ENCODE results near the gene RTF1. TPM values are rescaled to one million over a fixed set of nuclear protein-coding genes. Genes with fewer than 3 reads are reported as not detected.

Gene RTF1
- total and polyA plus RNA-seq, 2 donors (not counting 1 experiment from before 2014, with no cell fraction given) = 11.9 to 39.4 TPM

GRCh38 chr15:41492597-41493204, 75.8 kb downstream of the RTF1 start:
- Mint-ChIP-seq H3K9me3 (ENCODE audit: insufficient read depth) (no peaks in the 10 kb centered on the region), H3K27ac (peak overlapping the region; percentile 50), H3K4me1 (peaks cover 11% of the 10 kb centered on the region), H3K4me3 (peak overlapping the region; percentile 81), H3K27me3 (peaks cover 42% of the 10 kb centered on the region)
- peaks cover 29 to 32% of the 10 kb centered on the region in 2 donors for H3K4me1 ChIP-seq (ENCODE audit: control insufficient read depth in 2 of 2, insufficient read depth in 2 of 2, low read length in 2 of 2)
- peak overlapping the region; percentile 100 for H3K4me2 ChIP-seq (replicated peaks; ENCODE audit: low read depth, low read length, poor library complexity, severe bottlenecking)
- H3K9ac ChIP-seq (ENCODE audit: low read length) = peak overlapping the region; percentile 83
- H3K9me3 ChIP-seq (ENCODE audit: control extremely low read depth in 1 of 3, control insufficient read depth in 2 of 3, insufficient read depth in 1 of 3, low read length in 2 of 3) = peaks cover 0 to 22% (median 0%) of the 10 kb centered on the region in 3 donors
- H3K4me3 ChIP-seq (ENCODE audit: control extremely low read depth in 1 of 5, extremely low read depth in 1 of 5, insufficient read depth in 1 of 5, low read depth in 2 of 5, low read length in 4 of 5) = peak overlapping the region in 4 of 5 experiments; percentile 67 to 81 (median 70)
- POLR2A ChIA-PET = interaction anchor here (1.2 kb wide), 1 partner anchor 52 kb away, joined by 3 read pairs; the partner anchor contains the start of gene RPAP1
- CTCF ChIA-PET = interaction anchor here (0.5 to 1.2 kb wide), 3 partner anchors 8 to 213 kb away, joined by 3 to 5 read pairs (median 3); no protein-coding TSS in a partner anchor
- intact Hi-C loops (cut with micrococcal nuclease) = loop anchor here (1.0 to 2.0 kb wide), 4 partner anchors 9 to 168 kb away; partner anchors contain the start of genes LTK, MGA and RPAP1
- 6% methylated on average over 10 of the region's 15 CpGs for WGBS (ENCODE audit: insufficient coverage)
- no peaks in the 10 kb centered on the region for H3K79me2 ChIP-seq (ENCODE audit: control insufficient read depth, insufficient read depth, low read length)
- peak overlapping the region; percentile 93 for H2AFZ ChIP-seq (ENCODE audit: insufficient read depth, low read depth, low read length, poor library complexity, severe bottlenecking)
- TF ChIP-seq EZH2 (IDR thresholded peaks at IDR 0.05; ENCODE audit: borderline replicate concordance, insufficient read depth, low read depth, low read length, poor library complexity, severe bottlenecking) (no peak), CTCF (IDR thresholded peaks at IDR 0.05) (no peak)
- DNase-seq (peak; percentile 40), ATAC-seq (ENCODE audit: low read depth) (no peak)
- no peak overlapping the region for H3K27ac ChIP-seq (ENCODE audit: low read length in 2 of 2)
- H3K36me3 ChIP-seq (replicated peaks in 1 of 2; ENCODE audit: control extremely low read depth in 1 of 2, control insufficient read depth in 1 of 2, extremely low read depth in 1 of 2, insufficient read depth in 2 of 2, low read length in 1 of 2) = no peaks in the 10 kb centered on the region
- H3K27me3 ChIP-seq (replicated peaks in 1 of 4; ENCODE audit: control extremely low read depth in 1 of 4, control insufficient read depth in 3 of 4, insufficient read depth in 4 of 4, low read length in 3 of 4) = peaks cover 0 to 75% (median 29%) of the 10 kb centered on the region in 4 experiments
- peaks cover 15% of the 10 kb centered on the region for H4K20me1 ChIP-seq (ENCODE audit: control insufficient read depth, insufficient read depth, low read length, poor library complexity, severe bottlenecking)
